AG08396 (cell line): ENCODE measurements around the gene PPP1R12A.
"Not testable (repeated sequence)": the region's sequence is repeated elsewhere in the genome, so short reads cannot be mapped to it uniquely, and the experiment has no call there.

Experiments
- DNase-seq: peaks from one replicate; pipeline ENCODE4 v3.0.0; 2012; ENCODE audit warnings: low spot score, mixed read lengths

The PPP1R12A gene

GRCh38 chr12:79841248-79841877 lies 93.5 kb downstream of the PPP1R12A start:
- no peak for DNase-seq

GRCh38 chr12:79838359-79838758 lies 96.5 kb downstream of the PPP1R12A start:
- no peak for DNase-seq

GRCh38 chr12:79837575-79837974 lies 97.3 kb downstream of the PPP1R12A start:
- DNase-seq: no peak

GRCh38 chr12:79835377-79835843 lies 99.5 kb downstream of the PPP1R12A start:
- no peak for DNase-seq

GRCh38 chr12:79834712-79835376 lies 100.1 kb downstream of the PPP1R12A start:
- no peak for DNase-seq

- DNase-seq: no peak
These were observed 104.5 kb downstream of the PPP1R12A start for GRCh38 chr12:79830440-79830839.

- no peak for DNase-seq
These were observed 106.0 kb downstream of the PPP1R12A start for GRCh38 chr12:79828924-79829323.

GRCh38 chr12:79827484-79827883 lies 107.4 kb downstream of the PPP1R12A start:
- no peak for DNase-seq

- DNase-seq: no peak
These were observed 108.4 kb downstream of the PPP1R12A start for GRCh38 chr12:79826267-79827128.

GRCh38 chr12:79822475-79822874 lies 112.4 kb downstream of the PPP1R12A start:
- no peak for DNase-seq

GRCh38 chr12:79818856-79819255 lies 116.0 kb downstream of the PPP1R12A start:
- no peak for DNase-seq

GRCh38 chr12:79784366-79785065 lies 150.4 kb downstream of the PPP1R12A start:
- DNase-seq: not testable (repeated sequence)

- no peak for DNase-seq
These were observed 152.6 kb downstream of the PPP1R12A start for GRCh38 chr12:79782172-79782900.

GRCh38 chr12:79778802-79779448 lies 156.0 kb downstream of the PPP1R12A start:
- DNase-seq: no peak

- DNase-seq: peak; percentile 21
These were observed 158.8 kb downstream of the PPP1R12A start for GRCh38 chr12:79776111-79776510.

GRCh38 chr12:79775355-79776027 lies 159.4 kb downstream of the PPP1R12A start:
- DNase-seq: no peak

GRCh38 chr12:79773896-79774295 lies 161.0 kb downstream of the PPP1R12A start:
- no peak for DNase-seq

GRCh38 chr12:79769860-79770485 lies 164.9 kb downstream of the PPP1R12A start:
- no peak for DNase-seq

GRCh38 chr12:79769189-79769859 lies 165.6 kb downstream of the PPP1R12A start:
- no peak for DNase-seq
